ENCODE data around the gene RMND1.

Gene RMND1

DNA sequence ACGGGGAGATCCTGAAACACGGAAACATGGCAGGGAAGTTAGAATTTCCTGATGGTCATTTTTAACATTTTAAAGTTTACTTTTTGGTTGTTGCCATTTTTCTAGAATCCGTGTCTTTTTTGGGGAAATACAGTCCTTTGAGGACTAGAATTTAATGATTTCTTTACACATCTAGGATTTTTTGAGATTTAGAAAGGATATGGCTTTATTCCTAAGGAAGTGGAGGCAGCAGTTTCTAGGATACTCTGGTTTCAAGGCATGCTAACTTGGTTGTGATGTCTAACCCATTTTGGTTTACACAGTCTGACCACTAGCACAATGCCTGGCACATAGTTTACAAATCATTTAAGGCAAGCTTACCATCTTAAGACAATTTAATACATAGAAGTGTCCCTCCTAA lies 59.5 kb downstream of the RMND1 start:
- H3K4me1 ChIP-seq (ENCODE audit: control insufficient read depth, insufficient read depth, low read length): peaks cover 12% of the 10 kb centered on the region
- H3K4me3 ChIP-seq (ENCODE audit: low read depth, low read length): peak overlapping the region; percentile 87
- peaks cover 15% of the 10 kb centered on the region for H3K36me3 ChIP-seq (ENCODE audit: control insufficient read depth, insufficient read depth, low read length)

DNA sequence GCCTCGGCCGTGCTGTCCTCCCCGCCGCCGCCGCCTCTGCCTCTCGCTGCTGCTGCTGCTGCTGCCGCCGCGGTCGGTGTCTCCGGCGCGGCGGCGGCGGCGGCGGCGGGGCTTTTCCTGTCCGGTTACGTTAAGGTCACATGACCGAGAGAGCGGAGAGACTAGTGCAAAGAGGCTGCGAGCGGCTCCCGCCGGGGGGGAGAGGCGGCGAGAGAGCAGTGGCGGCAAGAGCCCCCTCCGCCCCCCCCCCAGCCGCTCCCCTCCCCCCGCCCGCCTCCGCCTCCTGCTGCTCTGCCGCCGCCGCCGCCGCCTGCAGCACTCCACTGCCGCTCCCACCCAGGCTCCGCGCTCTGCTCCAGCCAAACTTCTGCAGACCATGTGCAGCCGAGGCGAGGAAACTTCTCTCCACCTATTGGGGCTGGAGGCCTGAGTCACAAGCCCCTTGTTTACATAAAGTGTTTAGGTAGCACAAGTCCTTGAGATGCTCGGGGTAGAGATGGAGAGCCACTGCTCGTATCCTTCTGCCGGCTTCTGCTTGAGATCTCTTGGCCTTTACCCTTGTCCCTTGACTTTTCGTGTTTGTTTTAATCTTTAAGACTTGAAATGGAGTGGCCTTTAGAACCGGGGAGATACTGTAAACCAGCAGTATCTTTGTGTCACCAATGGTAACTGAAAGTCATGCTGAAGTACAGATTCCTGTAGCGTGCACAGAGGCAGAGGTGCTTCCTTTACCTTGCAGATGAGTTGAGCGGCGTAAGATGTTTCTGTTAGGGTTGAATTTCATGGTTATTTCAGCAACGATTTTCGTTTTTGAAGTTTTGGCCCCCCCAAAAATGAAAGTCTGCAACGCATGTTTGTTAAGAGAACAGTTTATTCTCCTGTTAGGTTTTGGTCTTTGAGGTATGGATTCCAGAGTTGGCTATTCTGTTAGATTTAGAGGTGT lies 60.2 kb downstream of the RMND1 start, which contains the start of gene ZBTB2:
Gene ZBTB2, minus strand, starts transcription at position 89 of the 943 bp plus-strand sequence. CDS start 17,922 bp downstream, outside the sequence.
- Histone ChIP-seq H3K9ac (ENCODE audit: low read length) (peak within 1 kb of the TSS; percentile 97), H3K9me3 (ENCODE audit: control insufficient read depth, insufficient read depth, low read depth, low read length) (no peaks in the 10 kb centered on the region), H3K4me3 (ENCODE audit: low read depth, low read length) (peak within 1 kb of the TSS; percentile 87), H3K4me1 (ENCODE audit: control insufficient read depth, insufficient read depth, low read length) (peaks cover 12% of the 10 kb centered on the region), H3K27me3 (ENCODE audit: control insufficient read depth, insufficient read depth, low read length) (no peaks in the 10 kb centered on the region), H3K36me3 (ENCODE audit: control insufficient read depth, insufficient read depth, low read length) (peaks cover 11% of the 10 kb centered on the region; the same call in 1 of the 2 replicates), H3K27ac (ENCODE audit: low read depth, low read length) (peak within 1 kb of the TSS; percentile 99)

More for the DNA sequence above, 59.5 kb downstream of the RMND1 start:
- H3K27ac ChIP-seq (ENCODE audit: low read depth, low read length): peak overlapping the region; percentile 66; the same call in 1 of the 2 replicates
- H3K9ac ChIP-seq (ENCODE audit: low read length): peak overlapping the region; percentile 91
- no peaks in the 10 kb centered on the region for H3K9me3 ChIP-seq (ENCODE audit: control insufficient read depth, insufficient read depth, low read depth, low read length)
- H3K27me3 ChIP-seq (ENCODE audit: control insufficient read depth, insufficient read depth, low read length): no peaks in the 10 kb centered on the region

DNA sequence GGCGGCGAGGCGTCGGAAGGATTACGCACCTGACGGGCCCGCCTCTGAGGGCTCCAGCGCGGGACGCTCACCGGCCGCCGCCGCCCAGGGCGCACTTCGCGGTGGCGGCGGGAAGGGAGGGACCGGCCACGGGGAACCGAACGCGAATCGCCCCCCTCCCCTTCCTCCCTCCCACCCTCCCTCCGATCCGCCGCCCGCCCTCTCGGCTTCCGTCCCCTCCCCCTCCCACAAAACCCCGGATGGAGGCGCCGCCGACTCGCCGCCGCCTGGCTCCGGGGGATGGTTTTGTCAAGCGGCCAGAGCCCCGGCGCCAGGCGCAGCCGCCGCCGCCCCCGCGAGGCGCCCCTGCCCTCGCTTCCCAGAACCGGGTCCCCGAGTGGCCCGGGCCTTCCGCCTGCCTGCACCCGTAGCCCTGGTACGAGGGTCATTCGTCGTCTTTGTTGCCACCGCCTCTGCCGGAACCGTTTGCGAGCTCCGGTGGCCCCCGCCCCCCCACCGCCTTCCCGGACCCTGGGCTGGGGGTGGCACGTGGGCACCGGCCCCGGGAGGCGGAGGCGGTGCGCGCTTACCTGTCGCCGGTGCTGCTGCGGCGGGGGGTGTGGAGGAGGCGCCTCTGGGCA lies 61.0 kb downstream of the RMND1 start:
- Histone ChIP-seq H3K4me3 (ENCODE audit: low read depth, low read length) (peak overlapping the region; percentile 87), H3K27me3 (ENCODE audit: control insufficient read depth, insufficient read depth, low read length) (no peaks in the 10 kb centered on the region), H3K27ac (ENCODE audit: low read depth, low read length) (peak overlapping the region; percentile 99), H3K36me3 (ENCODE audit: control insufficient read depth, insufficient read depth, low read length) (peaks cover 7% of the 10 kb centered on the region; the same call in 1 of the 2 replicates), H3K9ac (ENCODE audit: low read length) (peak overlapping the region; percentile 97), H3K4me1 (ENCODE audit: control insufficient read depth, insufficient read depth, low read length) (peaks cover 12% of the 10 kb centered on the region), H3K9me3 (ENCODE audit: control insufficient read depth, insufficient read depth, low read depth, low read length) (no peaks in the 10 kb centered on the region)

- Histone ChIP-seq H3K9ac (ENCODE audit: low read length) (peak overlapping the region; percentile 99), H3K36me3 (ENCODE audit: control insufficient read depth, insufficient read depth, low read length) (peaks cover 7% of the 10 kb centered on the region; the same call in 1 of the 2 replicates), H3K27me3 (ENCODE audit: control insufficient read depth, insufficient read depth, low read length) (no peaks in the 10 kb centered on the region), H3K4me3 (ENCODE audit: low read depth, low read length) (peak overlapping the region; percentile 87), H3K4me1 (ENCODE audit: control insufficient read depth, insufficient read depth, low read length) (peaks cover 12% of the 10 kb centered on the region), H3K27ac (ENCODE audit: low read depth, low read length) (peak overlapping the region; percentile 99), H3K9me3 (ENCODE audit: control insufficient read depth, insufficient read depth, low read depth, low read length) (no peaks in the 10 kb centered on the region)
These were observed 61.6 kb downstream of the RMND1 start for GRCh38 chr6:151390276-151390850.

GRCh38 chr6:151389618-151390275 lies 62.2 kb downstream of the RMND1 start:
- H3K9ac ChIP-seq (ENCODE audit: low read length): peak overlapping the region; percentile 99
- peak overlapping the region; percentile 87 for H3K4me3 ChIP-seq (ENCODE audit: low read depth, low read length)
- H3K4me1 ChIP-seq (ENCODE audit: control insufficient read depth, insufficient read depth, low read length): peaks cover 12% of the 10 kb centered on the region
- H3K27me3 ChIP-seq (ENCODE audit: control insufficient read depth, insufficient read depth, low read length): no peaks in the 10 kb centered on the region
- peak overlapping the region; percentile 99 for H3K27ac ChIP-seq (ENCODE audit: low read depth, low read length)
- H3K36me3 ChIP-seq (ENCODE audit: control insufficient read depth, insufficient read depth, low read length): peaks cover 5% of the 10 kb centered on the region; the same call in 1 of the 2 replicates
- H3K9me3 ChIP-seq (ENCODE audit: control insufficient read depth, insufficient read depth, low read depth, low read length): no peaks in the 10 kb centered on the region

GRCh38 chr6:151388997-151389617 lies 62.8 kb downstream of the RMND1 start:
- no peaks in the 10 kb centered on the region for H3K9me3 ChIP-seq (ENCODE audit: control insufficient read depth, insufficient read depth, low read depth, low read length)
- H3K36me3 ChIP-seq (ENCODE audit: control insufficient read depth, insufficient read depth, low read length): peaks cover 3% of the 10 kb centered on the region; the same call in 1 of the 2 replicates
- peak overlapping the region; percentile 87 for H3K4me3 ChIP-seq (ENCODE audit: low read depth, low read length)
- no peaks in the 10 kb centered on the region for H3K27me3 ChIP-seq (ENCODE audit: control insufficient read depth, insufficient read depth, low read length)
- peak overlapping the region; percentile 99 for H3K27ac ChIP-seq (ENCODE audit: low read depth, low read length)
- peak overlapping the region; percentile 99 for H3K9ac ChIP-seq (ENCODE audit: low read length)
- peaks cover 12% of the 10 kb centered on the region for H3K4me1 ChIP-seq (ENCODE audit: control insufficient read depth, insufficient read depth, low read length)

DNA sequence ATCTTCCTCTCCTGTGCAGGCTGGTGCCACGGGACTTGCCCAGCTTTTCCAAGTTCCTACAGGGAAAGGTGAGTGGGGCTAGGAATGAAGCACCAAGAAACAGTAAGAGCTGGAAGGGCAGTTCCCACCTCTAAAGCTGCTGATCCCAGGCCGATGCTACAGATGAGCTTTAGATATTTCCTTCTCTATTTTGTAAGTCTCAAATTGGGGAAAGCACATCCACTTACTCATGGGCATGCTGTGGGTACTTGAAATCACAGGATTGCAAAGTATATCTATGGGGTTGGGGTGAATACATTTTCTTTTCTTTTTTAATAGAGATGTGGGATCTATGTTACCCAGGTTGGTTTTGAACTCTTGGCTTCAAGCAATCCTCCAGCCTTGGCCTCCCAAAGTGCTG lies 63.7 kb downstream of the RMND1 start:
- Histone ChIP-seq H3K27me3 (ENCODE audit: control insufficient read depth, insufficient read depth, low read length) (no peaks in the 10 kb centered on the region), H3K4me1 (ENCODE audit: control insufficient read depth, insufficient read depth, low read length) (peaks cover 10% of the 10 kb centered on the region), H3K9me3 (ENCODE audit: control insufficient read depth, insufficient read depth, low read depth, low read length) (no peaks in the 10 kb centered on the region), H3K9ac (ENCODE audit: low read length) (no peak overlapping the region), H3K36me3 (ENCODE audit: control insufficient read depth, insufficient read depth, low read length) (peaks cover 4% of the 10 kb centered on the region; the same call in 1 of the 2 replicates), H3K27ac (ENCODE audit: low read depth, low read length) (no peak overlapping the region), H3K4me3 (ENCODE audit: low read depth, low read length) (no peak overlapping the region)

GRCh38 chr6:151387175-151387970 lies 64.6 kb downstream of the RMND1 start:
- Histone ChIP-seq H3K27ac (ENCODE audit: low read depth, low read length) (no peak overlapping the region), H3K4me1 (ENCODE audit: control insufficient read depth, insufficient read depth, low read length) (0 out of 2 replicates have a peak, but pooled peaks cover 1% of the 10 kb centered on the region), H3K4me3 (ENCODE audit: low read depth, low read length) (no peak overlapping the region), H3K36me3 (ENCODE audit: control insufficient read depth, insufficient read depth, low read length) (peaks cover 4% of the 10 kb centered on the region; the same call in 1 of the 2 replicates), H3K9me3 (ENCODE audit: control insufficient read depth, insufficient read depth, low read depth, low read length) (no peaks in the 10 kb centered on the region), H3K9ac (ENCODE audit: low read length) (no peak overlapping the region), H3K27me3 (ENCODE audit: control insufficient read depth, insufficient read depth, low read length) (no peaks in the 10 kb centered on the region)

GRCh38 chr6:151385177-151385576 lies 66.7 kb downstream of the RMND1 start:
- no peak overlapping the region for H3K27ac ChIP-seq (ENCODE audit: low read depth, low read length)
- no peaks in the 10 kb centered on the region for H3K9me3 ChIP-seq (ENCODE audit: control insufficient read depth, insufficient read depth, low read depth, low read length)
- no peak overlapping the region for H3K4me3 ChIP-seq (ENCODE audit: low read depth, low read length)
- H3K36me3 ChIP-seq (ENCODE audit: control insufficient read depth, insufficient read depth, low read length): peaks cover 4% of the 10 kb centered on the region; the same call in 1 of the 2 replicates
- H3K4me1 ChIP-seq (ENCODE audit: control insufficient read depth, insufficient read depth, low read length): peaks cover 9% of the 10 kb centered on the region; the same call in 1 of the 2 replicates
- no peak overlapping the region for H3K9ac ChIP-seq (ENCODE audit: low read length)
- H3K27me3 ChIP-seq (ENCODE audit: control insufficient read depth, insufficient read depth, low read length): no peaks in the 10 kb centered on the region

Measured in HUES6 (cell line).